Measurements from ENCODE around the gene GFPT1.

The GFPT1 gene

DNA sequence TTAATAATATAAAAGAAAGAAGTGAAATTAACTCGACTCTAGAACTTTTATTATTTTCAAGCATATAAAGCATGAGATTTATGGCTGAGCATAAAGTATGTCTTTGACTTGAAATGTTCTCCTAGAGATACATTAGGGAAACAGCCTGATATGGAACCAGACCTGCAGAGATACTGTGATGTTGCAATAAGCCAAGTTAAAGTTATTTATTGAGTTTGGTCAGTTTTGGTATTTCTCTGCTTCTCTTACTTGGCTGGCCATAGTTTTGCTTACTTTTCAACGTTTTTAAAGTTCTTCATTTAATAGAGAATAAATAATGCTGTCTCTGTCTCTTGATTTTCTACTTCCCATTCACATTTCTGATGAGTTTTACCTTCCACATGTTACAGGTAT lies 76.0 kb downstream of the GFPT1 start:
- DNase-seq = no peak

DNA sequence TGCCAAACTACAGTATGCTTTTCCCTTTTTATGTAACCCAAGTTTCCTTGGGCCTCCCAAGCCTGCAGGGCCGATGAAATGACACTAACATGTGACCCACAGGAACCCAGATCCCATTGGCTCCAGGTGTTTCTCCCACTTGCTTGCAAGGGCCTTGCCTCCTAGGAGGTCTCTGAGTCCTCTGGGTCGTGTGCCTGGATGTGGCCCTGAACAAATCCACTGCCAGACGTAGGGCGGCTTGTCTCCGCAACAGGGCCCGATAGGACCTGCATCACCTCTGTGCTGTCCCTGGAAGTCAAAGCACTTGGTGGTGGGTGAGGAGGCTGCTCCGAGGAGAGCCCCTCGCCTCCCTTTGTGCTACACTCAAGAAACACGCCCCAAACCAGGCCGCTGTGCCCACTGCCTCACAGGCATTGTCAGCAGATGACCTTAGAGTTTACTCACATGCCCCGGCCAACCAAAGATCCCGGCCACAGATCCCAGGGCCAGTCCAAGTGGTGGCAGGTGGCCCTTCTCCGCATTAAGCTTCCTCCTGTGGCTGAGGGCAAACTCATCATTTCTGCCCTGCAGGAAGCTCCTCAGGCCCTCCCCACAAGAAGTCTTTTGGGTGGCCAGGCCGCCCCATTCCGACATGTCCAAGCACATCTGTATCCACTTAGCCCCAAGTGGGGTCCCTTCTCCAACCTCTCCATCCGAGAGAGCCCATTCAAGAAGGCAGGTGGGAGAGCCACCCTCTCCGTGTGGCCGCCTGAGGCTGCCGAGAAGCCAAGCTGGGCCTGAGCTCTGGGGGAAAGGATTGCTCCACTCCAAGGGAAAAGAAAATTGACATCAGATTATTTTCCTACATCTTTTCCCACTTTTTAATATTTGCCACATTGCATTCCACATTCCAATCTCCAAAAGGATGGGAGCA lies 76.7 kb downstream of the GFPT1 start:
- no peak for DNase-seq

DNA sequence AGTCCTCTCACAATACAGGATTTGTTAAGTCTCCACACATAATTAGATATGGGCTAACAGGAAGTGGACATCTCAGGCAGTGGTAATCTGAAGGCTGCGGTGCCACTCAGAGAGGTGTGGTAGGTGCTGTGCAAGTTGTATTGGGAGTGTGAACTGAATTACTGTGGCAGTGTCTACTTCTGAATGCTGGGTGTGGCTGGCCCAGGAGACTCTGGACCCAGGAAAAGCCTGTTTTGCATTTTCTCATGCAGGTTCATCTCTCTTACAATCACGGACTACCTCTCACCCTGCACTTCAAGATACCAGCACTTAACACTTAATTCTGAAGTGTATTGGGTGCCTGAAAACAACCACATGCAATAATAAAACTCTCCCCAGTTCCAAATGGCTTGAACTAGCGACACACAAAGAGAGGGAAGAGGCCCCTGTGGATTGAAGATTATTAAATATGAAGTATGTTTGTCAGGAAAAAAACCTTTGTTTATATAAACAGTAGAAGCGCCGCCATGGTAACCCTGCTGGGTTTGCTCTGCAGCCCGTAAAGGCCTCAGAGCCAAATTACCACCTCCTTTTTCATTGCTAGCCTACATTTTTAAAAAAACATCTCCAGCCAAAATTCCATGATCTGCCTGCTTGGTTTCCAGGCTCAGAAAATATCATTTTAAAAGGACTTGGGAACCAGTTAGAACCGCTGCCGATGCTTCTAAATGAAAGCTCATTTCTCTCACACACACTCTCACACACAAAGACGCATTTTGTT lies 77.5 kb downstream of the GFPT1 start:
- no peak for DNase-seq

DNA sequence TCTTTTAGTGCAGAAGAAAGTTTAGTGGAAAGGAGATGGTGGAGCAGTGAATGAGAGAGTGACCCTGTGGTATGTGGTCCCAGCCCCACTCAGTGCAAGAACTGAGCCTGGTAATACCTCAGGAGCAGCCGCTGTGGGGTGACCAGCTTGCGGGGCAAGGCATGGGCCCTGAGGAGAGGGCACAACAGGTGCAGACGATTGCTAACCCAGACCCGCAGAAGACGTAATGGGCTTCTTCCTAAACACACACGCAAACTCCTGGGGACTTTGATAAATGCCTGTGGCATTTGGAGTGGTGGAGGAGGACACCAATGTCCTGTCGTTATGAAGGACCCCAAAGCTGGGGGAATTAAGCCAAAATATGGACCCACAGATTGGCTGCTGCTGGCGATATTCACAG lies 78.7 kb downstream of the GFPT1 start:
- no peak for DNase-seq

DNA sequence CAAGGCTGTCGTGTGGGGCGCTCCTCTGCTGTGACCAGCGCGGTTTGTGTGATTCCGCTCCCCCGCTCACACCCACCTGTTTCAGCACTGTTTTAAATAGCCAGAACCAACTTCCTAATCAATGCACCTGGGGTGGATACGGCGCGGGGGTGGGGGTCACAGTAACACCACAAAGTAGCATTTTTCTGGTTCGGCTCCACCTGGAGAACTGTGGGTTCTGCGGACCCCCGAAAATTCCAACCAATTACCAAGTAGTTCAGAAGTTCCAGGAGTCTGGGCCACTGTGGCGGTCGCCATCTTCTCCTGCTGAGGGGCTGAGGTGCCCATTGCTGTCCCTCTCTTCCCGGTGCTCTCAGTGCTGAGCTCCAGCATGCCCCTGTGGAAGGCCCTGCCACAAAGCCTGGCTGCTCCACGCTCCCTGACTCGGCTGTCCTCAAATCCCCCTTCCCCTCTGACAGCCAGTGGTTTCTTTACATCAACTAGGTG lies 79.4 kb downstream of the GFPT1 start:
- DNase-seq = no peak

DNA sequence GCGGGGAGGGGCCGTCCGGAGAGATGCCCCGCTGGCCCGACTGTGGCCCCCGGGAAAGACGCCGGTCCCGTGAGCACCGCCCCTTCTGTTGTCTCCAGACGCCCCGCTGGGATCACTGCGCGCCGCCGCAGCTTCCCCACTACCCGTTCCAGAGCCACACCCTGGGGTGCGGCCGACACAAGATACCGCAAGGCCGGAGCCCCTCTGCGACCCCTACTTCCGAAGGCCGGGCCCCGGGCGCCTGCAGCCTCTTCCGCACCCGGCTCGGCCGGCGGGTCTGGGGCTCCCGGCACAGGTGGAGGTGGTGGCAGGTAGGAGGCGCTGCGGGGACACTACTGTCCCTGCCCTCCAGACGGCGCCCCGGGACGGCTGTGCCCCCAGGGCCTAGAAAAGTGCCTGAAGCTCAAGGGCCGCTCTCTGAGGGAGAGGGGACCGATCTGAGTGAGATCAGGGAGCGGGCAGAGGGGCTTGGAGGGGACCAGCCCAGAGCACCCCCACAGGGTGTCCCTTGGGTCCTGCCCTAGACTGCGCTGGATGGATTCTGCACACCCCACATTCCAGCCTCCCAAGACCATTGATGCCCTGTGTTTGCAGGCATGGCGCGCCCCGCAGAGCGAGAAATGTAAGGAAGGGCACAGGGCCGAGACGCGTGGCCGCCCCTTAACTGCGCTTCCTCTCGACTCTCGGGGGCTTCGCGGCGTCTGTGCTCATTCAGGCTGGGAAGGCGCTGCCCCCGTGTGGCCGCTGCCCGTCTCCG lies 80.0 kb downstream of the GFPT1 start:
- peak; percentile 21 for DNase-seq

DNA sequence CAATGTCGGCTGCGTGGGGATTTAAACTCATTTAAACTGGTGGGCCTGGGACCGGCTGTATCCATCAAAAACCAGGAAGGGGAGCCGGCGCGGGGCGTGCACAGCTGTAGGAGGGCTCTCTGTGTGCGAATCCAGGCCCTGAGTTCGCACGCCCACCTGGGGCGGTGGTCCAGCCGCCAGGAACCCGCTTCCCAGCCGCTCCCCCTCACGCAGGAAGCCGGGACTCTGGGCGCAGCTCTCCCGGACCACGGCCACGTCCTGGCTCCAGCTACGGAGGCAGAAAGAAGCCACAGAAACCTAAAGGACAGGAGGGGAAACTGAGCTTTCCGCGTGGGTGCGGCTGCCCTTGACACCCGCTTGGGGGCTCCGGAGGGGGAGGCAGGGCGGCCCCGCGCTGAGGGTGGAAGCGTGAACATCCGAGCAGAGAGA lies 80.6 kb downstream of the GFPT1 start:
- DNase-seq = no peak

DNA sequence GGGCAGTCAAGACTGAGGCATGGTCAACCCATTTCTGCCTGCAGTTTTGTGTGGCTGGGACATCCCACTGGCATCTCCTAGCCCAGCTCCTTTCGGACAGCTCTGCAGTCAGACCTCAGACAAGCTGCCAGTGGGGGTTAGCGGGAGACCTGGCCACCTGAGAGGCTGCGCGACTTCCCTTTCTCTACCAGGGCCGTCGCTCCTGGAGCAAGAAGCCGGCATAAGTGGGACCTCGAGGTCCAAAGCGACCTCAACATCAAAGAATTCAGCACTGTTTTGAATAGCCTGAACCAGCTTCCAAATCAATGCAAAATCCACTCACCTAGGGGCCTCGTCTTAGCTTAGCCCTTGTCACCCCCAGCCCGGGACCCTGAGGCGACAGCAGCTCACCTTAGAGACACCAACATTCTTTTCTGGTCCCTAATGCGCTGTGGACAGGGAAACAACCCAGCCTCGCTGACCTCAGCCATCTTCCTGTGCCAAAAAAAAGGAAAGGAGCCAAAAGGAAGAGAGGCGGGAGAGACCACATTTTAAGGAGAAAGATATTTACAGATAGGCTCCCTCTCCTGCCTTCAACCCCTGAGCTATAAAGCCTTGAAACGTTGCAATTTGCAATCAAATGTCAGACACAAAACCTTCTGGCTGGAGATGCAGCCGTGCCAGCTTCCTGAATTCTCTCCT lies 81.2 kb downstream of the GFPT1 start:
- no peak for DNase-seq

DNA sequence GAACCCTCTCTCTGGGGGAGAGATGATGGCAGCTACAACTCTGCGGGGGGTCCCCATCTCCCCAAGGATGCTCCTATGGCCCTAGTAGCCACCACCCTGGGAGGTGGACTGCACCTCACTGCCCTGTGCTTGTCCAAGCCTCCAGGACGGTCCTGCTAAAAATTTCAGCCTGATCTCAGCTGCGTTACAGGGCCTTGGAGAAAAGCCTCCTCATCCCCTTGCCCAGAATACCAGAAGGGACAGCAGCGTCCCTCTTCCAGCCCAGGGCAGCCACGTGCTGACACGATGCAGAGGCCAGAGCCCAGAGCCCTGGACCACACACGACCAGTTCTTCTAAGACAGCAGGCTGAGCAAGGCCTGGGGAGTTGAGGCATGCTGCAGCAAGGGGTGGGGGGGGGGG lies 81.9 kb downstream of the GFPT1 start:
- no peak for DNase-seq

DNA sequence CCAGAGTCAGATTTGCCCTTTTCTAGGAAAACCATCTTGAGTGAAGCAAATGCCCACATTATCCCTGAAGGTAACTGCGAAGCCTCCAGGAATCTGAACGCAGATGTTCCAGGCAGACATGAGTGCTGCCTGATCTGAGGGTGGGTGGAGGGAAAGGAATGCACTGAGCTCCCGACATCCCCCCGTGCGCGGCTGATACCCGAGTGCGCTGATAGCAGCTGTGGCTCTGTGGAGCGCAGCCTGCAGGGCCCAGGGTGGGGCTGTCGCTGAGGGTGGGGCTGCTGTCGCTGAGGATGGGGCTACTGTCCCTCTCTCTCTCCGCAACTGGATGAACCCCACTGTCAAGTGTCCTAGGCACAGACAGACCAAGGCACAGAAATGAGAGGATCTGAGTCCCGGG lies 82.4 kb downstream of the GFPT1 start:
- DNase-seq = no peak

DNA sequence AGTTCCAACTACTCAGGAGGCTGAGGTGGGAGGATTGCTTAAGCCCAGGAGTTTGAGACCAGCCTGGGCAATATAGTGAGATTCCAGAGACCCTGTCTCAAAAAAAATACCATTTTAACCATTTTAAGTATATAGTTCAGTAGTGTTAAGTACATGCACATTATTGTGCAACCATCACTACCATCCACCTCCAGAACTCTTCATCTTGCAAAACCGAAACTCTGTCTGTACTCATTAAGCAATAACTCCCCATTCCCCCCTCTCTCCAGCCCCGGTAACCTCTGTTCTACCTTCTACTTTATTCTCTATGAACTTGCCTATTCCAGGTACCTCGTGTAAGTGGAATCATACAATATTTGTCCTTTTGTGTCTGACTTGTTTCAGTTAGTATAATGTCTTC lies 86.4 kb downstream of the GFPT1 start:
- no peak for DNase-seq

DNA sequence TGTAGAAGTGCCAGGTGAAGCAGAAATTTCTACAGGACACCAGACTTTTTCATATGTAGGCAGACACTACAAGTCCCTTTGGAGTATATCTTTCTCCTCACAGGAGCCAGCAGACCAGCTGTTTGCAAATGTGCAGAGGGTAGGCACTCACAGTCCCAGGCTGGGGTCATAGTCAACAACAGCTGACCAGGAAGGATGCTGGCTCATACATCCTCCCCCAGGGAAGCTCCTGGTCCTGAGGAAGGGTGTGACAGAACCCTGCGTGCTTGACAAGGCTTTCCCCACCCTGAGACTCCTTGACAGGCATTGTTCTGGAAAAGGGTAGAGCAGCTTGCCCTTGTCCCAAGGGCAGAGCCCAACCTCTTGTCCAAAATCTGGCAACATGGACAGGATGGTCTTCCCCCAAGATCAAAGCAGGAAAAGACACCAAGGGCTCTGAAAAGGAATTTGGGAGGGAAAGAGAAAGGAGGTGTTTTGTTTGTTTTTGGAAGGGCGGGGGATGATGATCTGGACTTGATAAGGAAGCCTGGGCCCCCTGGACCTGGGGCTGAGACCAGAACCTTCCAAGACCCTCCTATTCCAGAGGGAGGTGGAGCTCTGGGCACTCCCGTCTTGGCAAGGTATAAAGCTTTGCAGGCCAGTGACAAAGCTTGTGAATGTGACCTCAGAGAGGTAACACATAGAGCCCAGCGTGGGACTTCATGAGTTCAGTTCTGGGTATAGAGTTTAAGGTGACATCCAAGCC lies 87.1 kb downstream of the GFPT1 start:
- DNase-seq = no peak

DNA sequence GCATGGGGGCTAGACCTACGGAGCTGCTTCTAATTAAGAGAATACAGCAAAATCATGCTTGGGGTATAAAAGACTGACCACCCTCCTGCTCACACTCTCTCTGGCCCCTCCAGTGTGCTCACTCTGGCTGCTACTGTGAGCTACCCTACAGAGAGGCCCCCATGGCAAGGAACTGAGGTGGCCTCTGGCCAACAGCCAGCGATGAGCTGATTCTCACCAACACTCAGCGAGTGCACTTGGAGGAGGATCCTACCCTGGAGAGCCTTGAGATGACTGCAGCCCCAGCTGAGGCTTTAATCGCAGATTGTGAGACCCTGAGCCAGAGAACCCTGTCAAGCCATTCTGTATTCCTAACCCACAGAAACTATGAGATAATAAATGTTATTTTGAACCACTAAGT lies 88.2 kb downstream of the GFPT1 start:
- DNase-seq = peak; percentile 25

DNA sequence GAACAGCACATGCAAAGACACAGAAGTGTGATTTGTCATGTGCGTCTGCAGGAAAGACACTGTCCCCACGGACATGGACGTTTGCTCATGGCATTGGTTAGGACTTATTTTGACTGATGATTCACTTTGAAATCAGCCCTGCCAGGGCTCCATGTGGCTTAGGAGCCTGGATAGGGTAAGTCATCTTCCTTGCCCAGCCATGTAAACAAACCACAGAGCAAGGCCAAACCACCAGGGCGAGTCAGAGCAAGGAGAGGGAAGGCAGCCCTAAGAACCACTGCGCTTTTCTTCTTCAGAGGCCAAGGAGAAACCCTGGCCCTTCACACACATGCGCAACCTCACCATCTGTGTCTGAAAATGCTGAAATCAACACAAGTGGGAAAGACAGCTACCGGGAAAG lies 88.8 kb downstream of the GFPT1 start:
- peak; percentile 19 for DNase-seq

DNA sequence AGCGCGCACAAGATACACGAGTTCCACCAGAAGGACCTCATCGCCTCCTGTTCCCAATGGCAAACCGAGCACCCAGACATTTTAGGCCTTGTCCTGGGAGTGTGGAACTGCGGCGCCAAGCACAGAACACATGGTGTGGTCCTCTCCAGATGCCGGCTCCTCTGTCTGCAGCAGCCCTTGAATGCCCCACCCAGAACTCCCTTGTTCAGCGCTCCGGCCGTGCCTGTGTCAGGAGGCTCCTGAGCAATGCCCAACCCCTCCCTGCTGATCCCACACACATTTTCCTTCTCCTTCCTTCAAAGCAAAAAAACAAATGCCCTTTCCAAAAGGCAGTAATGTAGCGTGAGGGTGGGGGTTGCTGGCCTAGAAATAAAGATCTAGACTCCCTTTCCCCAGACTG lies 89.8 kb downstream of the GFPT1 start:
- no peak for DNase-seq

DNA sequence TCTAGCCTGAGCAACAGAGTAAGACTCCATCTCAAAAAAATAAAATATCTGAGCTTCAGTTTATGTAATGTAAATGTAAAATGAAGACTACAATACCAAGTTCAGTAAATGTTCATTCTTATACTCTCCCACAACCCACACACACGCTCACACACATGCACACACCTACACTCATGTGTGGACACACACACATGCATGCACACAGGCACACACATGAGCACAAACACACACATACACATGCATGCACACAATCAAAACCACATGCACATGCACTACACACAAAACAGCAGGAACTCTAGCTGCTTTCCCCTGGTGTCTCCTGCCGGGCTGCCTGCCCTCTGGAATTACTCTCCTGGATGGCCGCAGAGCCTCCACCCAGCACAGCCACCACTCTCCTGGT lies 90.6 kb downstream of the GFPT1 start:
- DNase-seq = no peak

DNA sequence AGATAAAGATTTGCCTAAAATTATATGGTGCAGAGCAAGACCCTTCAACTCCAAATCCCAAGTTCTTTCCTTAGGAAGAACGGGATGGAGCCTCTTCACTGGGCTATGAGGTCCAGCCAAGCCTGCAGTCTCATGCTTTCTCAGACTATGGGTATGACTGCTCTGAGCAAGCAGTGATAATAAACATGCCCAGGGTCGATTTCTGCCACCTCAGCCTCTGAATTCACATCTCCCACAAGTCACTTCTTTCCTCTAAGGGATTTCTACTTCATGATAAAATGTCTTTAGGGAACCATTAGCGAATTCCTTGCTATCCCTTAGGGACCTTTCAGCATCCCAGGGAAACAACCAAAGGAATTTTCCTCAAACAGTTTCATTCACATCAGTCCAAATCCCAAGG lies 94.8 kb downstream of the GFPT1 start:
- no peak for DNase-seq

DNA sequence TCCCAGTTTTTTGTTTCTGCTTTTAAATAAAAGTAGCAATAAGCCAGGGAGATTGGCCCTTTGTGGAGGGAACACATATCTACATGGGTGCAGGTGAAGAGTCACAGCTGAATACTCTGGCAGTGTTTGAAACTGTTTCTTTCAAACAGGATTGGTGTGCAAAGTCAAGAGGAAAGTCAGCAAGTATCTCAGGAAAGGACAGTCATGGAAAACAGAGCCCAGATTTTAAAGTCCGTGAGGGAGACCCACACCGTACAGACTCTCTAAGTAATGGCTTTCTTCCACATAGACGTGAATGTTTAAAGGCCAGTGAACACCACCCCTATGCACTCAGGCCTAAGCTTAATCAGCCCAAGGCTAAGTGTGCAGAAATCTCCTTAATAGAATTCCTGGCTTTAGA lies 95.3 kb downstream of the GFPT1 start:
- no peak for DNase-seq

DNA sequence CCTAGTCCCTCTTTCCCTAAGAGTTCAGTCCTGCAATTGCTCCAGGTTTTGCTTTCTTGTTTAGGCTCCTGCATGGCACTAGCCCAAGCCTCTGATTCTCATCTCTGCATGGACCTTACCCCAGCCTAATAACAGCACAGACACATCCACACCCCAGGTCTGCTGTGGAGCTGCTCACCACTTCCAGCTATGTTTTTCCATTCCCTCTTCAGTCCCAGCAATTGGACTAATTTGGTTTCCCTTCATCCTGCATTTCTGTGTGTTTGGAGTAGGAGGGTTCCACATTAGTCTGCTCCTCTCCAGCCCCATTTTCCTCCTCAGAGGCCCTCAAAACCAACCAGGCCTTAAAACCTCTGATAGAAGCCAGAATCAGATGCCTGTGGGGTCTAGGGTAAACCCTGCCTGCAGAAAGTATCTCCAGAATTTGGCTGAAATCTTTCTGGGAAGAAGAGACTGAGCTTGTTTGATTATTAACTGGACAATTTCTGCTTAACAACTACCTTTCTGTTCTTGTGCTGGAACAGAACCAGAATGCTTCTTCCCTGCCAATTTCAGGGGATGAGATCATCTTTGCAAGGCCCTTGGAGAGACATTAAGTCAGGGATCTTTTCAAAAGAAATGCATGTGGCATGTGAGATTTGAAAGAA lies 95.9 kb downstream of the GFPT1 start:
- DNase-seq = peak; percentile 85

DNA sequence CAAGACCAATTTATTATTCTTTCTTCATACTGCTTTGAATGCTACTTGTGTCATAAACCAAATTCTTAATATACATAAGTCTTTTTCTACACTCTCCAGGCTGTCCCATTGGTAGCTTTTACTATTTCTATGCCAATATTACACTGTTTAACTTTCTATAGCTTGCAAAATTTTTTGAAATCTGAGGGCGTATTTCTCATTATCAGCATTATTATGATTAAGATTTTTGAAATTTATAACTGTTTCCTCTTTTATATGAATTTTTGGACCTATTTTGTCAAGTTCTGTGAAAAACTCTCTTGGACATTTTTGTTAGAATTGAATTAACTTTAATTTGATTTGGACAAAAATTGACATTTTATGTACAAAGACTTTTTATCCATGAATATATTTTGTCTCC lies 98.6 kb downstream of the GFPT1 start:
- no peak for DNase-seq

DNA sequence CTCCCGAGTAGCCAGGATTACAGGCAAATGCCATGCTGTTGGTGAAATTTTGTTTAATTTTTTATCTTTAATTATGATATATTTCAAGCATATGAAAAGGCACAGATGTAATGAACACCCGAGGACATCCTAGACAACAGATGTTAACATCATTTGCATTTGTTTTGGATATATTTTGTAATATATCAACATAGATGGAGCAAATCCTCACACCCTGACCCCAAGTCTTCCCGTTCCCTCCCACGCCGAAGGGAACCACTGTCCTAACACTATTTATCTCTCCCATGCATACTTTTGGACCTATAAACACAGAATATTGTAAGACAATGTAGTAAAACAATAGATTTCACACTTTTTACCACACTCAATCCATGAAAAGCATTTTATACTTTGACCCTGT lies 99.5 kb downstream of the GFPT1 start:
- no peak for DNase-seq

Data from NCI-H446 treated with DMSO at 0.1 percent for 48 hours (cell line).